NB4 (cell line): ENCODE measurements around the gene TCHP.

Source experiments
- CTCF ChIP-seq: IDR thresholded peaks from one replicate; pipeline ENCODE4 v1.5.1; 2012; ENCODE audit warnings: low read depth, low read length
- MYC ChIP-seq: IDR thresholded peaks from 2 replicates; pipeline ENCODE4 v1.6.1; 2011; ENCODE audit warnings: low read depth, low read length
- POLR2A ChIP-seq: IDR thresholded peaks from 2 replicates; pipeline ENCODE4 v1.6.1; 2011; ENCODE audit warnings: mild to moderate bottlenecking; ENCODE audit not compliant: insufficient read length; ENCODE audit errors: extremely low read depth
- TF ChIP-seq, protein P1 (sequence below): IDR thresholded peaks from 2 replicates; pipeline ENCODE4 v1.6.1; 2011; ENCODE audit warnings: low read depth, low read length

GRCh38 chr12:109962398-109962797, 62.3 kb downstream of the TCHP start:
- TF ChIP-seq CTCF (no peak), POLR2A (no peak), MYC (no peak)
- TF ChIP-seq, protein P1, sequence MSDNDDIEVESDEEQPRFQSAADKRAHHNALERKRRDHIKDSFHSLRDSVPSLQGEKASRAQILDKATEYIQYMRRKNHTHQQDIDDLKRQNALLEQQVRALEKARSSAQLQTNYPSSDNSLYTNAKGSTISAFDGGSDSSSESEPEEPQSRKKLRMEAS: no peak
